PFSK-1 (cell line): ENCODE measurements around the gene NR1H3.

Experiments
- SIN3A ChIP-seq: IDR thresholded peaks from 2 replicates; pipeline ENCODE4 v1.6.1; 2012; ENCODE audit warnings: mild to moderate bottlenecking, low read length, moderate library complexity, borderline replicate concordance; ENCODE audit not compliant: insufficient read depth
- TAF1 ChIP-seq: IDR thresholded peaks from 2 replicates; pipeline ENCODE4 v1.6.1; 2012; ENCODE audit warnings: low read length, control low read depth, borderline replicate concordance; ENCODE audit not compliant: insufficient read depth

- TF ChIP-seq TAF1 (no peak), SIN3A (no peak)
Measured at GRCh38 chr11:47282462-47282861, 24.7 kb downstream of the NR1H3 start.
